Kidney capillary endothelial cell (primary cell): Measurements from ENCODE around the gene PIP5K1B.
A peak's percentile ranks its signal among the peaks of the same experiment; 100 is the strongest.

ENCODE experiments used
- DNase-seq: peaks from one replicate; pipeline ENCODE4 v3.0.0-alpha.2; 2018; ENCODE audit warnings: low spot score

PIP5K1B gene

GRCh38 chr9:68859347-68859746, 154.3 kb downstream of the PIP5K1B start:
- no peak for DNase-seq

- no peak for DNase-seq
Measured at GRCh38 chr9:68860419-68860818, 155.4 kb downstream of the PIP5K1B start.

- no peak for DNase-seq
Measured at GRCh38 chr9:68861436-68861835, 156.4 kb downstream of the PIP5K1B start.

GRCh38 chr9:68867066-68867465, 162.0 kb downstream of the PIP5K1B start:
- DNase-seq, result no peak

- DNase-seq, result no peak
Measured at GRCh38 chr9:68869022-68869421, 164.0 kb downstream of the PIP5K1B start.

- DNase-seq, result no peak
Measured at GRCh38 chr9:68870086-68870485, 165.0 kb downstream of the PIP5K1B start.

GRCh38 chr9:68871236-68871635, 166.2 kb downstream of the PIP5K1B start:
- DNase-seq, result no peak

GRCh38 chr9:68872026-68872501, 167.0 kb downstream of the PIP5K1B start:
- DNase-seq, result no peak

GRCh38 chr9:68873179-68873578, 168.1 kb downstream of the PIP5K1B start:
- DNase-seq, result no peak

- DNase-seq, result no peak
Measured at GRCh38 chr9:68876273-68876672, 171.2 kb downstream of the PIP5K1B start.

- no peak for DNase-seq
Measured at GRCh38 chr9:68876681-68877080, 171.6 kb downstream of the PIP5K1B start.

- no peak for DNase-seq
Measured at GRCh38 chr9:68877219-68877618, 172.2 kb downstream of the PIP5K1B start.

- DNase-seq, result no peak
Measured at GRCh38 chr9:68878450-68878849, 173.4 kb downstream of the PIP5K1B start.

GRCh38 chr9:68883224-68883623, 178.2 kb downstream of the PIP5K1B start:
- no peak for DNase-seq

GRCh38 chr9:68887232-68887631, 182.2 kb downstream of the PIP5K1B start:
- DNase-seq, result no peak

- peak; percentile 9 for DNase-seq
Measured at GRCh38 chr9:68894502-68894901, 189.5 kb downstream of the PIP5K1B start.

GRCh38 chr9:68895741-68896478, 190.9 kb downstream of the PIP5K1B start:
- DNase-seq, result no peak

GRCh38 chr9:68896486-68896885, 191.4 kb downstream of the PIP5K1B start:
- DNase-seq, result no peak

- no peak for DNase-seq
Measured at GRCh38 chr9:68897577-68898145, 192.6 kb downstream of the PIP5K1B start.

- no peak for DNase-seq
Measured at GRCh38 chr9:68898781-68899439, 193.9 kb downstream of the PIP5K1B start.

- DNase-seq, result no peak
Measured at GRCh38 chr9:68904454-68904853, 199.4 kb downstream of the PIP5K1B start.

GRCh38 chr9:68905129-68905528, 200.1 kb downstream of the PIP5K1B start:
- no peak for DNase-seq

GRCh38 chr9:68907910-68908309, 202.9 kb downstream of the PIP5K1B start:
- no peak for DNase-seq
